BE2C (cell line): ENCODE results near the gene ZNF597.

ENCODE experiments used
- DNase-seq: peaks from one replicate; pipeline ENCODE4 v3.0.0-alpha.2; 2020
- H3K27me3 ChIP-seq: fragments of 250-450 bp; sonication (Bioruptor Pico); 2 replicates; pipeline ENCODE4 v1.5.1; 2020; ENCODE audit warnings: mild to moderate bottlenecking
- H3K36me3 ChIP-seq: fragments of 250-450 bp; sonication (Bioruptor Pico); 2 replicates; pipeline ENCODE4 v1.5.1; 2020; ENCODE audit warnings: mild to moderate bottlenecking
- H3K4me1 ChIP-seq: fragments of 250-450 bp; sonication (Bioruptor Pico); 2 replicates; pipeline ENCODE4 v1.5.1; 2020
- H3K4me3 ChIP-seq: 2 replicates; pipeline ENCODE4 v1.5.1; 2011; ENCODE audit warnings: low read depth, low read length
- H3K9me3 ChIP-seq: fragments of 250-450 bp; sonication (Bioruptor Pico); 2 replicates; pipeline ENCODE4 v1.5.1; 2020
- TF ChIP-seq, protein P1 (sequence below): IDR thresholded peaks from 2 replicates; pipeline ENCODE4 v1.5.1; 2012; ENCODE audit warnings: mild to moderate bottlenecking, low read depth, low read length

Gene ZNF597

DNA sequence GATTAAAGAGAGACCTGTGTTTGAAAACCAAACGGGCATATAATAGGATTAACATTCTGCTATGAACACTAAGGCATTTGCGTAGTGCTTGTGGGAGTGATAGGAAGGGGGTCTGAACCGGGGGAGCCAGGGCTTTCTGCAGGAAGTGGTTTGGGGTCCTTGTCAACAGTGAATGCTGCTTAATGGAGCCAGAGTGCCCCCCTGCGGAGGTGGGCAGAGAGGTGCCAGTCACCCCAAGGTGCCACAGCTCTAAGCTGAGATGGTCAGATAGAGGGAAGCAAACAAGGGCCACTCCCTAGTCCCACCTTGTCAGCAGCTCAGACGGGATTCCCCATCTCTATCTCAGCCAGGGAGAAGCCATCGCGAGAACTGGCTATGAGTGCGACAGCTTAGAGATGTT, 17.8 kb upstream of the ZNF597 start:
- Histone ChIP-seq H3K27me3 (no peaks in the 10 kb centered on the region), H3K4me3 (no peak overlapping the region), H3K36me3 (peaks cover 6% of the 10 kb centered on the region), H3K9me3 (no peaks in the 10 kb centered on the region), H3K4me1 (peaks cover 8% of the 10 kb centered on the region)
- TF ChIP-seq, protein P1, sequence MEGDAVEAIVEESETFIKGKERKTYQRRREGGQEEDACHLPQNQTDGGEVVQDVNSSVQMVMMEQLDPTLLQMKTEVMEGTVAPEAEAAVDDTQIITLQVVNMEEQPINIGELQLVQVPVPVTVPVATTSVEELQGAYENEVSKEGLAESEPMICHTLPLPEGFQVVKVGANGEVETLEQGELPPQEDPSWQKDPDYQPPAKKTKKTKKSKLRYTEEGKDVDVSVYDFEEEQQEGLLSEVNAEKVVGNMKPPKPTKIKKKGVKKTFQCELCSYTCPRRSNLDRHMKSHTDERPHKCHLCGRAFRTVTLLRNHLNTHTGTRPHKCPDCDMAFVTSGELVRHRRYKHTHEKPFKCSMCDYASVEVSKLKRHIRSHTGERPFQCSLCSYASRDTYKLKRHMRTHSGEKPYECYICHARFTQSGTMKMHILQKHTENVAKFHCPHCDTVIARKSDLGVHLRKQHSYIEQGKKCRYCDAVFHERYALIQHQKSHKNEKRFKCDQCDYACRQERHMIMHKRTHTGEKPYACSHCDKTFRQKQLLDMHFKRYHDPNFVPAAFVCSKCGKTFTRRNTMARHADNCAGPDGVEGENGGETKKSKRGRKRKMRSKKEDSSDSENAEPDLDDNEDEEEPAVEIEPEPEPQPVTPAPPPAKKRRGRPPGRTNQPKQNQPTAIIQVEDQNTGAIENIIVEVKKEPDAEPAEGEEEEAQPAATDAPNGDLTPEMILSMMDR, result no peak
- no peak for DNase-seq

DNA sequence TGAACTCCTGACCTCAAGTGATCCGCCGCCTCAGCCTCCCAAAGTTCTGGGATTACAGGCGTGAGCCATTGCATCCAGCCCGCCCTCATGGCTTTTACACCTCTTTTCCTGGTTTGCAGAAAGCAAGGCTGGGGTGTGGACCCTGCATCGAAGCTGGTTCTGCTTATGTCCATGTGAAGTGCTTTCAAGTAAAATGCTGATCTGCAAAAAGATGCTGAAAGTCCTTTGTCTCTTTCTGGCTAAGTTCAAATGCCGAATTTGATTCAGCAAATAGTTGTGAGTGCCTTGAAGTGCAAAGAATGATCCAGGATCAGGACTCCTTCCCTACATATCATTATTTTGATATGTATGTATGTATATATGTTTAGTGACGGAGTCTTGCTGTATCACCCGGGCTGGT, 17.3 kb upstream of the ZNF597 start:
- H3K4me1 ChIP-seq, result peaks cover 8% of the 10 kb centered on the region
- peaks cover under 1% of the 10 kb centered on the region for H3K36me3 ChIP-seq
- H3K4me3 ChIP-seq, result no peak overlapping the region
- no peaks in the 10 kb centered on the region for H3K9me3 ChIP-seq
- TF ChIP-seq, protein P1, result no peak
- no peak for DNase-seq
- H3K27me3 ChIP-seq, result no peaks in the 10 kb centered on the region

DNA sequence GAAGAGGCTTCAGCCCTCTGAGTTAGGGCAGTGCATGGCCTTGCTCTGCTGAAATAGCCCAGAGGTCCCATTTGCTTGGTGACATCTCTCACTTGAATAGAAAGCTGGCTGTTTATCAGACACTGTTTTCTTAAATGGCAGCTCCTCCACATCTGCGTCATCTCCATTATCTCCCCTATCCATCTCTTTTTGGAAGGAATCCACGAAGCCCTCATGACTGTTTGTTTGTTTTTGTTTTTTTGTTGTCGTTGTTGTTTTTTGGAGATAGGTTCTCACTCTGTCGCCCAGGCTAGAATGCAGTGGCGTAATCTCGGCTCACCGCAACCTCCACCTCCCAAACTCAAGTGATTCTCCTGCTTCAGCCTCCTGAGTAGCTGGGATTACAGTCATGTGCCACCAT, 16.8 kb upstream of the ZNF597 start:
- Histone ChIP-seq H3K4me1 (peaks cover 8% of the 10 kb centered on the region), H3K36me3 (no peaks in the 10 kb centered on the region; the same call in 1 of the 2 replicates), H3K4me3 (no peak overlapping the region), H3K9me3 (no peaks in the 10 kb centered on the region), H3K27me3 (no peaks in the 10 kb centered on the region)
- TF ChIP-seq, protein P1, result no peak
- no peak for DNase-seq

DNA sequence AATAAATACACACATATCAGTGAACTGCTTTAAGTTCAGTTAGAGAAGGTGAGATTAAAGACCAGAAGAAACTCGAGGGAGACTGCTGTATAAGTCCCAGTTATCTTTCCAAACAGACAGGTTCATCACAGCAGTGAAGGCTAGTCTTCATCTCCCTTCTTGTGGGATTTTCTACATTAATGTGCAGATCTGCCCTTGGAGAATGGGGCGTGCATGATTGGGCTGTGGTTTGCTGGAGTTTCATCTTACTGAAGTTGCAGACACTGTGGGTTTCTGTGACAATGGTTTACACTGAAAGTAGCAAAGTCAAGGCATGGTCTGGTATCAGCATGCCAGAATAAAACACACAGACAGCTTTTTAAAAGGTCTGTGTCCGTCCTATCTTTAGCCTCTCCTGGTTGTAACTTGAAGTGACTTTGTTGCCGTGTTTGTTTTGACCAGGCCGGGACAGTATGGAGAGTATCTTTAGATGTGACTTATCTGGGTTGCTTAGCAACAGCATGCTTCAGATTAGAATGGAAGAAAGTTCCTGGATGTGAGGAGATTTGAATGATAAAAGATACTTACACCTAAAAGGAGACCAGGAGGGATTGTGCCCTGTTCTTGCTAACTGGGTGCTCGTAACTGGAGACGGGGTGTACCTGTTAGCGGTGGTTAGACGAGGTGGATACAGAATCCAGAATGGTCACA, 16.2 kb upstream of the ZNF597 start:
- peaks cover 8% of the 10 kb centered on the region for H3K4me1 ChIP-seq
- no peaks in the 10 kb centered on the region for H3K9me3 ChIP-seq
- peak overlapping the region; percentile 91 for H3K4me3 ChIP-seq
- no peaks in the 10 kb centered on the region for H3K27me3 ChIP-seq
- no peaks in the 10 kb centered on the region; the same call in 1 of the 2 replicates for H3K36me3 ChIP-seq
- no peak for DNase-seq
- TF ChIP-seq, protein P1, result no peak

DNA sequence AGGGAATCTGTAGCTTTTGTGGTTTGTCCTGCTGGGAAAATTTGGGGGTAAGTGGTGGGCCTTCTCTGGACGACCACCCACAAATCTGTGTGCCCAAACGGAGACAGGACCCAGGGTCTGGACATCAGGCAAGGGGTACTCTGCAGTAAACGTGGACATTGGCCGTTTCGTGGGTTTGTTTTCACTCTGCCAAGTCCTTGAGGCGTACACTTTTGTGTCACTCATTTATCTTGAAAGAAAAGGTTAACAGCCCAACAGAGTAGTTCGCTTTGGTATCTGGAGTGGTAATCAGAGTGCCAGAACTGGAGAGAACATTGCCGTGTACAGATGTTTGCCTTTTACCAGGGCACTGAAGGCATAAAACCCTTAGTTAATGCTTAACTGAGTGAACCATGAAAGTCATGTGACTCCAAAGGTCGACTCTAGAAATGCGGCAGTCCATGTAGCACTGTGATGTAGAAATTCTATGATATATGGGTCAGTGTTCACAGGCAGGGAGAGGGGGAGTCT, 15.6 kb upstream of the ZNF597 start:
- Histone ChIP-seq H3K9me3 (no peaks in the 10 kb centered on the region), H3K27me3 (no peaks in the 10 kb centered on the region), H3K4me1 (peaks cover 8% of the 10 kb centered on the region), H3K36me3 (no peaks in the 10 kb centered on the region; the same call in 1 of the 2 replicates), H3K4me3 (peak overlapping the region; percentile 91)
- no peak for DNase-seq
- TF ChIP-seq, protein P1, result no peak

DNA sequence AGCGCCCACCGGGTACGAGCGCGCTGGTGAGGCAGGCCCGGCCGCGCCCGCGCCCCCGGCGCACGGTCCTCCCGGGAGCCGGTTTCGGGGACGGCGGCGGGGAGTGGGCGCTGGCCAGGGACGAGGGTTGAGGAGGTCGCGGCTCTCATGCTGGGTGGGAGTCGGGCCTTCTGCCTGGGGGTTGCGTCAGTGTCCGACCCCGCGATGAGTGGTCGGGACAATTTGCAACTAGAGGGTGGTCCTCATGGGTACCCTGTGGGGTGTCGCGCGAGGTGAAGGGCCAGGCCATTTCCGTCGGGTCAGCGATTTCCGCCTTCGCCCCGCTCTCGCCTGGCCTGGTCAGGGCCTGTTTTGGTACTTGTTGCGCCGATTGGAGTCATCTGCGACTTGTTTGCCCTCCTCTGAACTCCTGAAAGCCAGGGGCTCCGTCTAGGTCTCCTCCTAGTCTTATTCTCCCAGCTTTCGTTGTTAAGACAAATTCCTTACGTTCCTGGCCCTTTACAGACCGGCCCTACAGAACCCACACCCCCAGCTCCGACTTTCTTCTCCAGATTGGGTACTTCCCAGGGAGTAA, 15.1 kb upstream of the ZNF597 start:
- Histone ChIP-seq H3K4me1 (peaks cover 8% of the 10 kb centered on the region), H3K9me3 (no peaks in the 10 kb centered on the region), H3K36me3 (no peaks in the 10 kb centered on the region; the same call in 1 of the 2 replicates), H3K27me3 (no peaks in the 10 kb centered on the region), H3K4me3 (peak overlapping the region; percentile 91)
- TF ChIP-seq, protein P1, result no peak
- no peak for DNase-seq
